ENCODE data around the gene CCDC120. TPM values are rescaled to one million over a fixed set of nuclear protein-coding genes. Genes with fewer than 3 reads are reported as not detected.

CCDC120 gene
- total RNA-seq (2022; extraction: Qiagen RNA extraction; ENCODE audit: low read depth) = 2.7 to 4.6 TPM (median 3.9 TPM) in 5 replicates

DNA sequence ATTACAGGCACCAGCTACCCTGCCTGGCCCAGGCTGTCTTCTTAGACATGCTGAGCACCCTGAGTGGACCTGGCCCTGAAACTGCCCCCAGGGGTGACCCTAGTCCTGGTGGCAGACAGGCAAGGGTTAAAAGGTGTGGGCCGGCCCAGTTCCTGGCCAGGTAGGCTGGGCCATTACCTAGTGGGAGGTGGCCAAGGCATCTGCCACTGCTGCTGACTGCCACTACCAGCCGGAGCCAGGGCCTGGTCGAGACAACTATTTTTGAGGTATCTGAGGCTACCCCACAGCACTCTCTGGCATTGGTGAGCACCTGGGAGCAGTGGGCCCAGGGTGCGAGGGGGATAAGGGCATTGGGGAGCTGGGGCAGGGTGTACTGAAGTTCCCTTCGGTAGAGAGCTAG lies at the start of gene CCDC120:
Gene CCDC120, plus strand, starts transcription at position 206 of the 400 bp plus-strand sequence. CDS start 3,043 bp downstream, outside the sequence.

DNA sequence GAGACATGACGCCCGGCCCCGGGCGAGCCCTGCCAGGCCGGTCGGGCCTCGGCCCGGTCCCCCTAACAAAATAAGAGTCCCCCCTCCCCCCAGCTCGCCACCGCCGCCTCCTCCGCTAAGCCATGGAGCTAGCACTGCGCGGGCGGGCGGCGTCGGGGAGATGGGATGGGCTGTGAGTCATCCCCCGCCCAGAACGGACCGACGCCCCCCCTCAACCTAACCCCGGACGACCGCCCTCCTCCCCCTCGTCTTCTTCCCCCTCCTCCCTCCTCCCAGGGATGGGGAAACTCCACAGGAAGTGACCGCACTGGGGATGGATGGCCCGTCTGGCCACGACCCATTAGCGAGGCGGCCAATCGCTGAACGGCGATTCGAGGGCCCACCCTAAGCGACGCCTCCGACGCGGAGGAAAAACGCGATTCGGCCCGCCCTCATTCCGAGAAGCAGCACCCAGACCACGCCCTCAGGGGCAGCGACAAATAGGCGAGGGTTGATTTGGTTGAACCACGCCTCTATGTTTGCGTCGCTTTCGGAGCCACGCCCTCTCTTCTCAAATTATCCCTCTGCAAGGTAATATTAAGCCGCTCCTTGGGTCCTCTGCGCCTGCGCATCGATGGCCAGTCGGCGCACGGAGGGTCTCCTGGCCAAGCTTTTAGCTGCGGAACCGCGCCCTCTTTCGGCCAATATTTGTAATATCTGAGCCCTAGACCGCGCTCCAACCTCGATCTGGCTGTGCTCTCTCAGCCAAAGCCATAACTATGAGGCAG lies 15.4 kb upstream of the CCDC120 start, which contains the start of gene TFE3:
Gene TFE3, minus strand, starts transcription at position 138 of the 767 bp plus-strand sequence. Its CDS starts 131 bp downstream, at position 7.

DNA sequence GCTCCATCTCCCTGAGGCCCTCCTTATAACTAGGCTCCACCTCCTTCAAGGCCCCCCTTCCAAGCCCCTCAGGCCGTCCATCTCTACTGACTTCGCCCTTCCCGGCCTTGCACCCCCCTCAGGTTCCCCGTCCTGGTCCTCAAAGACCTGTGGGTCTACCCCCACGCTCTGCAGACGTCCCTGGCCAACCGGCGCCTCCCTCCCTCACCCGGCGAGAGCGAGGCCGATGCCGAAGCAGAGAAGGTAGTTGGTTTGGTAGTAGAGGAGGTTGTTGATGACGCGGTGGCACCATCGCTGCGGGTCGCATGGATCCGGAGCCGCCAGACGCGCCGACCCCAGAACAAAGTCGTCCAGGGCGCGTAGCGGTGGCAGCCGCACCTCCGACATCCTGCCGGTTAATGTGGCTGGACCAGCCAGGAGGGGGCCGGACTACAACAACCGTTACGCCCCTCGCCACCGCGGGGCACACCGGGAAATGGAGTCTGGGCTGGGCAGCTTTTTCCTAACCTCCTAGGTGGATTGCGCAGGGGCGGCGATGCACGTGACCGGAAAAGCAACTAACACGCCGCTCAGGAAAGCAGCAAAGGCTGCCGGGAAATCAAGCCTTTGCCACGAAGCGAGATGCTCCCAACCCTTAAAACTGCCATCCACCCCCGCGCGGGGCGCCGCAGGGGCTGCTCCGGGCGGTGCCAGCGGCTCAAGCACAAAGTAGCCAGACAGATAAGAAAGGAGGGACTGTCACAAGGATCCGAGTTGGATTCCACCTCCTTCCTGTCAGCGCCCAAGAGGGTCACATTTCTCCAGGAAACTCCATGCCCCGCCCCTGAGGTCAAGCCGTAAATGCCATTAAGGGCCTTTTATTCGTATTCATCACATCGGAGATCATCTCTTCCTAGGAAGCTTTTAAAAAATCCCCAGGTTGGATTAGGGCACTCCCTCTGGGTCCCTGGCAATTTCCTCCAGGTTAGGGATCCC lies 15.1 kb downstream of the CCDC120 start, which contains the start of gene PRAF2:
Gene PRAF2, minus strand, starts transcription at position 402 of the 975 bp plus-strand sequence. Its CDS starts 15 bp downstream, at position 387.

GRCh38 chrX:49079489-49080428 lies 21.0 kb downstream of the CCDC120 start, which contains the start of gene WDR45:
TSS of gene WDR45 (minus strand) at chrX:49079887. CDS start at chrX:49078095, 1,792 bp downstream.

Other genes starting within 250 kb of the CCDC120 start
- gene ERAS, start 232.5 kb upstream of the CCDC120 start, total RNA-seq (2022; extraction: Qiagen RNA extraction; ENCODE audit: low read depth) = 0.06 to 0.17 TPM (median 0.13 TPM) in 3 of 5 replicates, not detected in the others
- gene PCSK1N, start 223.4 kb upstream of the CCDC120 start, total RNA-seq (2022; extraction: Qiagen RNA extraction; ENCODE audit: low read depth) = 12.5 to 45.5 TPM (median 39.5 TPM) in 5 replicates
- 84.7 to 110 TPM (median 97.3 TPM) in 5 replicates for gene TIMM17B, start 161.2 kb upstream of the CCDC120 start, total RNA-seq (2022; extraction: Qiagen RNA extraction; ENCODE audit: low read depth)
- 94.0 to 114 TPM (median 101 TPM) in 5 replicates for gene PQBP1, start 161.1 kb upstream of the CCDC120 start, total RNA-seq (2022; extraction: Qiagen RNA extraction; ENCODE audit: low read depth)
- gene SLC35A2, start 147.4 kb upstream of the CCDC120 start, total RNA-seq (2022; extraction: Qiagen RNA extraction; ENCODE audit: low read depth) = 57.8 to 68.9 TPM (median 66.8 TPM) in 5 replicates
- gene PIM2, start 140.0 kb upstream of the CCDC120 start, total RNA-seq (2022; extraction: Qiagen RNA extraction; ENCODE audit: low read depth) = 9.4 to 11.6 TPM (median 10.2 TPM) in 5 replicates
- gene OTUD5, start 101.4 kb upstream of the CCDC120 start, total RNA-seq (2022; extraction: Qiagen RNA extraction; ENCODE audit: low read depth) = 56.9 to 67.2 TPM (median 63.1 TPM) in 5 replicates
- 1.2 to 1.6 TPM (median 1.3 TPM) in 5 replicates for gene KCND1, start 87.2 kb upstream of the CCDC120 start, total RNA-seq (2022; extraction: Qiagen RNA extraction; ENCODE audit: low read depth)
- gene GRIPAP1, start 56.7 kb upstream of the CCDC120 start, total RNA-seq (2022; extraction: Qiagen RNA extraction; ENCODE audit: low read depth) = 15.1 to 24.5 TPM (median 22.6 TPM) in 5 replicates
- 49.6 to 63.0 TPM (median 61.3 TPM) in 5 replicates for gene TFE3, start 15.6 kb upstream of the CCDC120 start, total RNA-seq (2022; extraction: Qiagen RNA extraction; ENCODE audit: low read depth)
- gene PRAF2, start 15.0 kb downstream of the CCDC120 start, total RNA-seq (2022; extraction: Qiagen RNA extraction; ENCODE audit: low read depth) = 38.4 to 47.1 TPM (median 41.9 TPM) in 5 replicates
- 52.8 to 63.0 TPM (median 58.4 TPM) in 5 replicates for gene WDR45, start 20.9 kb downstream of the CCDC120 start, total RNA-seq (2022; extraction: Qiagen RNA extraction; ENCODE audit: low read depth)
- 21.5 to 26.5 TPM (median 24.5 TPM) in 5 replicates for gene GPKOW, start 64.7 kb downstream of the CCDC120 start, total RNA-seq (2022; extraction: Qiagen RNA extraction; ENCODE audit: low read depth)
- gene MAGIX, start 103.8 kb downstream of the CCDC120 start, total RNA-seq (2022; extraction: Qiagen RNA extraction; ENCODE audit: low read depth) = 1.8 to 3.5 TPM (median 3.0 TPM) in 5 replicates
- gene PLP2, start 112.9 kb downstream of the CCDC120 start, total RNA-seq (2022; extraction: Qiagen RNA extraction; ENCODE audit: low read depth) = 328 to 431 TPM (median 410 TPM) in 5 replicates
- gene PRICKLE3, start 127.4 kb downstream of the CCDC120 start, total RNA-seq (2022; extraction: Qiagen RNA extraction; ENCODE audit: low read depth) = 17.1 to 22.4 TPM (median 20.3 TPM) in 5 replicates
- 2.6 to 3.4 TPM (median 3.1 TPM) in 5 replicates for gene SYP, start 141.2 kb downstream of the CCDC120 start, total RNA-seq (2022; extraction: Qiagen RNA extraction; ENCODE audit: low read depth)
- not detected in 5 replicates for gene CACNA1F, start 174.3 kb downstream of the CCDC120 start, total RNA-seq (2022; extraction: Qiagen RNA extraction; ENCODE audit: low read depth)
- gene CCDC22, start 176.5 kb downstream of the CCDC120 start, total RNA-seq (2022; extraction: Qiagen RNA extraction; ENCODE audit: low read depth) = 13.1 to 17.2 TPM (median 16.1 TPM) in 5 replicates
- gene FOXP3, start 205.7 kb downstream of the CCDC120 start, total RNA-seq (2022; extraction: Qiagen RNA extraction; ENCODE audit: low read depth) = 0.10 to 0.21 TPM (median 0.12 TPM) in 5 replicates
- 2.2 to 3.7 TPM (median 2.6 TPM) in 5 replicates for gene PPP1R3F, start 210.8 kb downstream of the CCDC120 start, total RNA-seq (2022; extraction: Qiagen RNA extraction; ENCODE audit: low read depth)
- gene GAGE10, start 244.6 kb downstream of the CCDC120 start, total RNA-seq (2022; extraction: Qiagen RNA extraction; ENCODE audit: low read depth) = not detected in 5 replicates

Measured in A549 treated with DMSO at 1 μM for 4 hours (cell line).